GM19240 (cell line): ENCODE results near the gene ALDH7A1.
"Not testable (repeated sequence)": the region's sequence is repeated elsewhere in the genome, so short reads cannot be mapped to it uniquely, and the experiment has no call there.

ENCODE experiments used
- DNase-seq: peaks from one replicate; pipeline ENCODE4 v3.0.0; 2011; ENCODE audit warnings: low spot score; ENCODE audit not compliant: insufficient read length

ALDH7A1 gene

GRCh38 chr5:126594748-126595485 is at the start of gene ALDH7A1:
TSS of gene ALDH7A1 (minus strand) at chr5:126595219. CDS start at chr5:126595198, 21 bp downstream.
- DNase-seq, result peak; percentile 33

GRCh38 chr5:126641387-126641786 is 46.4 kb upstream of the ALDH7A1 start:
- DNase-seq, result no peak

DNA sequence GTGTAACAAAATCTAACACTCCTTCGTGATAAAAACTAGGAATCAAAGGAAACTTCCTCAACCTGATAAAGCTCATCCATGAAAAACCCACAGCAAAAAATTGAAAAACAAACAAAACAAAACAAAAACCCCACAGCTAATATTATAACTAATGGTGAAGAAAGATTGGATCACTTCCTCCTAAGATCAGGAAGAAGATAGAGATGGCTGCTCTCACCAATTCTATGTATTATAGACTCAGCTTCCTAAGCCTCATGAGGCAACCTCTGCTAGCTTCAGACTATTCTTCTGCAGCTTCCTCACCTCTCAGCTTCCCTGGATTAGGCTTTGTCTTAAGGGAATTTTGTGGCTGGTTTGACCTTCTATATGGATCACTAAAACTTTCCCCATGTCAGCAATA is 45.8 kb upstream of the ALDH7A1 start:
- no peak for DNase-seq

DNA sequence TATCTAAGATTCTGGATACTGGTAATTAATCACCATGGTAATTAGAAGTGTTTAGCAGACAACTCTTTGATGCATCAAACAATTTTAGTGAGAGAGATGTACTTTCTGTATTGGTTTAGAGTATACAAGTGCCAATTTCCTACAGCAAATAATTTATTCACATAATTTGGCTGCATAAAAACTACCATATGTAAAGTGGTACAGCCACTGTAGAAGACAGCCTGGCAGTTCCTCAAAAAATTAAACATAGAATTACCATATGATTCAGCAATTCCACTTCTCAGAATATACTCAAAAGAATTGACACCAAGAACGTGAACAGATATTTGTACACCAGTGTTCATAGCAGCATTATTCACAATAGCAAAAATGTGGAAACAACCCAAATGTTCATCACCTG is 41.9 kb upstream of the ALDH7A1 start:
- DNase-seq, result no peak

- no peak for DNase-seq
These were observed 40.6 kb upstream of the ALDH7A1 start for GRCh38 chr5:126635585-126635984.

DNA sequence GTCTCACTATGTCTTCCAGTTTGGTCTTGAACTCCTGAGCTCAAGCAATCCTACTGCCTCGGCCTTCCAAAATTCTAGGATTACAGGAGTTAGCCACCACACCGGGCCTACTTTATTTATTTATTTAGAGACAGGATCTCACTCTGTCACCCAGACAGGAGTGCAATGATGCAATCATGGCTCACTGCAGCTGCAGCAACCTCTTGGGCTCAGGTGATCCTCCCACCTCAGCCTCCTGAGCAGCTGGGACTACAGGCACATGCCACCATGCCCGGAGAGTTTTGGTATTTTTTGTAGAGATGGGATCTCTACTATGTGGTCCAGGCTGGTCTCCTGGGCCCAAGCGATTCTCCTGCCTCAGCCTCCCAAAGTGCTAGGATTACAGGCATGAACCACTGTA is 38.5 kb upstream of the ALDH7A1 start:
- no peak for DNase-seq

DNA sequence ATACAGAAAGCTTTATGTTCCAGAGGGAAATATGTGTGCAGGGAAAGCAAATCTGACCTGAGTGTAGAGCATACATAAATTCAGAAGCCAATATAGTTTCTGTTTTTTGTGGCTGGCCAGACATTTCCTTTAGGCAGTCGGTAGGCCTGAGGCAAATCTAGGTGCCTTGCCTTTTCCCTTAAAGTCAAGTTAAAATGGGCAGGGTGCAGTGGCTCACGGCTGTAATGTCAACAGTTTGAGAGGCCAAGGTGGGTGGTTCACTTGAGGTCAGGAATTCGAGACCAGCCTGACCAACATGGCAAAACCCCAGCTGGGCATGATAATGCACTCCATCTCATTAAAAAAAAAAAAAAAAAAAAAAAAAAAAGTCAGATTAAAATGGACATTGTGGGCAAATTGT is 36.9 kb upstream of the ALDH7A1 start:
- DNase-seq, result no peak

DNA sequence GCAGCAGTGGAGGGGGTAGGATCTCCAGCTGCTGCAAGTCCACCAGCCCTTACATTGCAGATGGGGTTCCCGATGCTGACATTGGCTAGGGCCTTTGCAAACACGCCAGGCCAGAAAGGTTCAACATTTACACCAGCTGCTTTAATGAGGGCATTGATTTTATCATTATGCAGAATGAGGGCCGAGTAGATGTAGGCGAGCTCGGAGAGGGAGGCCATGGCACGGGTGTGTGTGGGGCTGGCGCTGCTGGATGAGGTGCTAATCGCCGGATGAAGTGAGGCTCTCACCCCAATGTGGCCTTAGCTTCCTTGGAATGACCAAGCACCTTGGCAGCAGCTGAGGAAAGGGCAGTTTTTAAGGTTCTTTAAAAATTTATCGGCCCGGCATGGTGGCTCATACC is 33.1 kb upstream of the ALDH7A1 start:
- DNase-seq, result no peak

GRCh38 chr5:126624534-126624933 is 29.5 kb upstream of the ALDH7A1 start:
- DNase-seq, result no peak

DNA sequence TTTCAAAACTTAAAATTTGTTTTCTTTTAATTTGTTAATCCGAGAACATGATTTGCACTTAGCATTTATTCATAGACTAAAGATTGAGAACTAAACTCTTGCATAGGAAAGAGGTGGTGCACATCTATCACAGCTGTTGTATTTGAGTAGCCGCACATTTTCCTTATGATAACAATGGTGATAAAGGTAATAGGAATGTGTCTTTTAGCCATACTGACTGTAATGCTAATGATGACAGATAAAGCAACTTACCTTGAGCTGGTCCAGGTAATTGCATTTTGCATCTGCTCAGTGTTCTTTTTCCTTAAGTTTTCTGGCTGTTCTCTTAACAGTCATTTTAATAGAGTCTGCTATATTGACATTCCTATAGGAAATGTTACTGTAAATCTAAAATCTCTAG is 24.8 kb upstream of the ALDH7A1 start:
- no peak for DNase-seq

GRCh38 chr5:126617603-126618002 is 22.6 kb upstream of the ALDH7A1 start:
- DNase-seq, result not testable (repeated sequence)

DNA sequence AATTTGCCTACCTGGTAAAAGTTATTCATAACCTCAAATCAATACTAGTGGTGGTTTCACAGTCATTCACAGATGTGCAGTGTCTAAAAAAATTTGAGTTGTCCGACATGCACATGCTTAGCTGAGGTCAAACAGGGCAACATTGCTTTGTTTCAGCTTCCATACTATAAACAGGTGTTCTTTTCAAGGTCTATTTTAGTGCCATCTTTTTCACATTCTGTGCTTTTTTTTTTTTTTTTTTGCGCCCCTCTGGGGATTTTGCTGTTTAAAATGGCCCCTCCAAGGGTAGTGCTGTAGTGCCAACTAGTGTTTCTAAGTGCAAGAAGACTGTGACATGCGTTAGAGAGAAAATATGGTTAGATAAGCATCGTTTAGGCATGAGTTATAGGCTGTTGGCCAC is 20.3 kb upstream of the ALDH7A1 start:
- DNase-seq, result peak; percentile 11

DNA sequence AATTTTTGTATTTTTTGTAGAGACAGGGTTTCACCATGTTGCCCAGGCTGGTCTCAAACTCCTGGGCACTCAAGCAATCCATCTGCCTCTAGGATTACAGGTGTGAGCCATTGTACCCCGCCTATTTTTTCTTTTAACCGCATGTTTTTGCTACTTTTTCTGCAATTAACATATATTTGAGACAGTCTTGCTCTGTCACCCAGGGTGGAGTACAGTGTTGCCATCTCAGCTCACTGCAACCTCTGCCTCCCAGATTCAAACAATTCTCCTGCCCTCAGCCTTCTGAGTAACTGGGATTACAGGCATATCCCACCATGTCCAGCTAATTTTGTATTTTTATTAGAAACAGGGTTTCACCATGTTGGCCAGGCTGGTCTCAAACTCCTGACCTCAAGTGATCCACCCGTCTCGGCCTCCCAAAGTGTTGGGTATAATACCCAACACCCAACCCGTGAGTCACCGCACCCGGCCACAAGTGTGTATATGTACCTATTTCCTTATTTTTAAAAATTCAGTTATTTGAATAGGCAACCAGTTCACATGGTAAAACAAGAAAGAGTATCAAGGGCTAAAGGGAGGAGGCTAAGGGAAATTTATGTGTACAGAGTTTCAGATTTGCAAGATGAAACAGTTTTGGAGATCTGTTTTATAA is 19.0 kb upstream of the ALDH7A1 start:
- no peak for DNase-seq

DNA sequence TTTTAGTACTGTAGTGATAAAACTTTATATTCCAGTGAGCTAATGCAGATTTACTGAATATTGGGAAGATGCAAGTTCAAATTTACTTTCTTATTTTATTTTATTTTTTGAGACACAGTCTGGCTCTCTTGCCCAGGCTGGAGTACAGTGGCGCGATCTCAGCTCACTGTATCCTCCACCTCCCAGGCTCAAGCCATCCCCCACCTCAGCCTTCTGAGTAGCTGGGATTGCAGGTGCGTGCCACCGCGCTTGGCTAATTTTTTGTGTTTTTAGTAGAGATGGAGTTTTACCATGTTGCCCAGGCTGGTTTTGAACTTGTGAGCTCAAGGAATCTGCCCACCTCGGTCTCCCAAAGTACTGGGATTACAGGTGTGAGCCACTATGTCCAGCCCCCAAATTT is 15.6 kb upstream of the ALDH7A1 start:
- no peak for DNase-seq

- no peak for DNase-seq
These were observed 15.1 kb upstream of the ALDH7A1 start for GRCh38 chr5:126610160-126610559.

- DNase-seq, result no peak
These were observed 10.5 kb upstream of the ALDH7A1 start for GRCh38 chr5:126605525-126605924.

GRCh38 chr5:126603402-126603991 is 8.5 kb upstream of the ALDH7A1 start:
- DNase-seq, result no peak

DNA sequence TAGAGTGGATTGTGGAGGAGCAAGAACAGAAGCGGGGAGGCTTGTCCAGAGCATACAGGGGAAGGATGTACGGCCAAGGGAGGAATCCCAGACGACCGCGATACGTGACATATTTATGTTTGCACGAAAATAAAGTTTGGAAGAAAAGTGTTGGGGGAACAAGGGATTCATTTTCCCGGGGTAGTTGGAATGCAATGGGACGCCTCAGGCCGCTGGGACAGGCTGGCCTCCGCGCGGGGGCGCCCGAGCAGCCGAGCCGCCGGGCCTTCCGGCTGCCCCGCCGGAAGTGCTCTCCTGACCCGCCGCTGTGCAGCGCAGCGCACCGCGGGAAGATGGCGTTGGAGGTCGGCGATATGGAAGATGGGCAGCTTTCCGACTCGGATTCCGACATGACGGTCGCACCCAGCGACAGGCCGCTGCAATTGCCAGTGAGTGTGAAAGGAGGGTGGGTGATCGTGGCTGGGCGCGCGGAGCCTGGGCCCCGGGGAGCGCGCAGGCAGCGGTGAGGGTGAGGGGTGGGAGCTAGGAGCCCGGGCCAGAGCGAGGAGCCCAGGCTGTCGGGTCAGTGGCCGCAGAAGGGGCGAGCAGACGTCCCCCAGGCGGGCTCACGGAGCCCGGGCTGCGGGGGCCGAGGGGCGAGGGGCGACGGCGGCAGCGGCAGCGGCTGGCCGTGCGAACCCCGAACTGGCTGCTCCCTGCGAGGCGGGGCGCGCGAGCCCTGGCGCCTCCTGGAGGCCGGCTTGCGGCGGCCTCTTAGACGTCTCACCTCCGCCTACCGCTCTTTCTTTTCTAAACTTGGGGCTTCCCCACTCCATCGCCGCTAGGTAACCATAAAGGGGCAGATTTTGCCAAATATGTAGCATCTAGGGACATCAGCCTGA is 5.9 kb upstream of the ALDH7A1 start, which contains the start of gene PHAX:
Gene PHAX (plus strand): TSS at position 317 of the 881 bp plus-strand sequence. CDS start 16 bp downstream, at position 333.
- DNase-seq, result peak; percentile 71

DNA sequence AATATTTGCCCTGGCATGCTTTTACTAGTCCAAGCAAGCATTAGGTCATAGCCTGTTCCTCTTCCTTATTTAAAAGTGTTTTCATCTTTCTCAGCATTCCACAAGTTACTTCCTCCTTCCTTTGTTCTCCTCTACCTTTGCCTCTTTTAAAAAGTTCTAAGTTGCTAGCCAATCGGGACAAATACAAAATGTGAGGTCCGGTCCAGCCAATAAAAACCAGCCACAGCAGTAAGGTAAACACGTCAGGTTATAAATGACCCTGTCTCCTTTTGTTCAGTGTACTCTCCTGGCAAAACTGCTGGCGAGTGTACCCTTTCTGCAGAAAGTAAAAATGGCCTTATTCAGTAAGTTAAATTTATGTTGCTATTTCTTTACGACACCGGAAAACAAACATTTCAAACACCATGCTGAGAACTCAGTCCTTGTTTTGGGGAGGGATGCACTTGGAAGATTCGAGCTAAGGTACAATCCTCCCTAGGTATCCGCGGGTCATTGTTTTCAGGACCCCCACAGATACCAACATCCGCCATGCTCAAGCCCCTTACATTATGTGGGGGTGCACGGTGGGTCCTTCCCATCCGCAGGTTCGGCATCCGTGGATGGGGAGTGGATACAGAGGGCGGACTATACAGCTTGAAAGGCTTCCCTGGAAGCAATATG is 5.1 kb upstream of the ALDH7A1 start:
- DNase-seq, result not testable (repeated sequence)

- no peak for DNase-seq
These were observed 4.5 kb upstream of the ALDH7A1 start for GRCh38 chr5:126599499-126599898.

GRCh38 chr5:126597156-126597555 is 2.1 kb upstream of the ALDH7A1 start:
- no peak for DNase-seq
